WI38 (cell line): Measurements from ENCODE around the gene MAT1A.

Source experiments
- H3K4me3 ChIP-seq: 2 replicates; pipeline ENCODE4 v1.5.1; 2011; ENCODE audit warnings: low read depth, mild to moderate bottlenecking, control low read depth, low read length
- CTCF ChIP-seq: IDR thresholded peaks from 2 replicates; pipeline ENCODE4 v1.5.1; 2012; ENCODE audit warnings: low read depth, mild to moderate bottlenecking, control low read depth, low read length

The MAT1A gene

GRCh38 chr10:80289451-80290287 is at the start of gene MAT1A:
TSS of gene MAT1A (minus strand) at chr10:80289658. CDS start at chr10:80289423, 235 bp downstream.
- no peak within 1 kb of the TSS for H3K4me3 ChIP-seq

GRCh38 chr10:80333983-80334382 is 44.5 kb upstream of the MAT1A start:
- H3K4me3 ChIP-seq, result no peak overlapping the region
- no peak for TF ChIP-seq CTCF

More at GRCh38 chr10:80289451-80290287, at the start of gene MAT1A:
- TF ChIP-seq CTCF, result no peak

GRCh38 chr10:80324891-80325364 is 35.5 kb upstream of the MAT1A start:
- no peak for TF ChIP-seq CTCF
- H3K4me3 ChIP-seq, result no peak overlapping the region

- no peak for TF ChIP-seq CTCF
- H3K4me3 ChIP-seq, result no peak overlapping the region
Observed at GRCh38 chr10:80324086-80324485, 34.6 kb upstream of the MAT1A start.

GRCh38 chr10:80323311-80323710 is 33.9 kb upstream of the MAT1A start:
- no peak overlapping the region for H3K4me3 ChIP-seq
- no peak for TF ChIP-seq CTCF

- no peak overlapping the region for H3K4me3 ChIP-seq
- no peak for TF ChIP-seq CTCF
Observed at GRCh38 chr10:80322711-80323110, 33.3 kb upstream of the MAT1A start.

GRCh38 chr10:80322158-80322557 is 32.7 kb upstream of the MAT1A start:
- TF ChIP-seq CTCF, result no peak

More at GRCh38 chr10:80322158-80322557, 32.7 kb upstream of the MAT1A start:
- H3K4me3 ChIP-seq, result no peak overlapping the region
